H54 (cell line): ENCODE data around the gene ALKAL2.

Source experiments
- DNase-seq: peaks from one replicate; pipeline ENCODE4 v3.0.0; 2011; ENCODE audit warnings: low spot score, mixed read lengths; ENCODE audit not compliant: insufficient read length
- FAIRE-seq: peaks from 3 replicates; lab custom pipeline; 2011; peaks lifted over from hg19 to GRCh38; lab: Jason Lieb, UNC
- POLR2A ChIP-seq: IDR thresholded peaks from 2 replicates; pipeline ENCODE4 v1.6.1; 2011; ENCODE audit warnings: low read depth, mild to moderate bottlenecking, low read length

ALKAL2 gene

DNA sequence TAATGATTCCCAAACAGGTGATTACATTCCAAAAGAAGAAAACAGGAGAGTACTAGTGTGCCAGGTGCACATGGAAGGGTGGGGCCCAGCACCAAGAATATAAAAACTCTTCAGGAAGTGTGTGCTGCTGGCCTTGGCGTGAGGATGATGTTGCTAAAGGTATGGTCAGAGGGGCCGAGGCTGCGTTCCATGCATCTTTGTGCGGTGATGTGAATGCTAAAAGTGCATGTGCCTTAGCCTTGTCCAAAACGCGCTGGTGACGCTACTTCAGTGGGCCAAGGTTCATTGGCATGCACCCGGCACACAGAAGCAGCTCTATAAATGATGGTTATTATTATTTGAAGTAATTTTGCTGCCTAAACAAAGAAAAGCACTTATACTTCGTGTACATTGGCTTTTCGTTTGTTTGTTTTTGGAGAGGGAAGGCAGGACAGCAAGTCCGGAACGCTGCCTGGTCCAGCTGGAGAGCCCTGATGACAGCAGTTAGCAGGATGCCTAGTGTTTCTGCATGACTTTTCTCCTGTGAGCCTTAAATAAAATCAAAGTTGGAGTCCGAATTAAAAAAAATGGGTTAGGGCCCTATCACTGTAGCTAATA is 2.9 kb downstream of the ALKAL2 start:
- FAIRE-seq, result no peak
- DNase-seq, result no peak
- TF ChIP-seq POLR2A, result no peak

DNA sequence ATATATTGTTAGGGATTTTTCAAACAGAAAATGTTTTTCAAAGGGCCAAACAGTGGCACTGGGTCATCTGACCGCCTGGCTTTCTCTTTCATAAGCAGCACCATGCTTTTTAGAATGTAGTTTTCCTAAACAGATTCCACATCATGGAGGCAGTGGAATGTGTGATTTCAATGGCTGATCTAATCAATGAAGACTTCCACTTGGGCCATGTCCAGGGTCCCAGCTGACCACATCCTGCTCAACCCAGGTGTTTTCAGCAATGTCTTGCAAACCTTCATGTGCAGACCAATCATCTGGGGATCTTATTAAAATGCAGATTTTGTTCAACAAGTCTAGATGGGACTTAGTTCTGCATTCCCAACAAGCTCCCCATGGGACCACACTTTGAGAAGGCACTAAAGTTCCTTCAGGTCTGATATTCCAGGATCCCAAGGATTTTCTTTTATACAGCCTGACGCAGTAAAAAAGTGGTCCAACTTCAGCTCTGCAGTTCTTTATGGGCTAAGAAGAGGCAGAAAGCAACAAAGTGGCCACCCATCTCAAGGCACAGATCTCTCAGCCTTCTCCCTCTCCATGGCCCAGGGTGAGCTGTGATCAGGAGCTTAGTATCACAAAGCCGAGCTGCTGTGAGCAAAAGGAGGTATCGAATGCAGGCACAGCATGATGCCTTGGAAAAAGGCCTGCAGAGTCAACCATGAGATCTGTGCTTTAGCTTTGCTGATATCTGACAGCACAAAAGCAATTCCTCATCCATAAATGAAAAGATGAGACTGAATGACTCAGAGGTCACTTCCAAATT is 3.7 kb downstream of the ALKAL2 start:
- no peak for FAIRE-seq
- TF ChIP-seq POLR2A, result no peak
- DNase-seq, result no peak

DNA sequence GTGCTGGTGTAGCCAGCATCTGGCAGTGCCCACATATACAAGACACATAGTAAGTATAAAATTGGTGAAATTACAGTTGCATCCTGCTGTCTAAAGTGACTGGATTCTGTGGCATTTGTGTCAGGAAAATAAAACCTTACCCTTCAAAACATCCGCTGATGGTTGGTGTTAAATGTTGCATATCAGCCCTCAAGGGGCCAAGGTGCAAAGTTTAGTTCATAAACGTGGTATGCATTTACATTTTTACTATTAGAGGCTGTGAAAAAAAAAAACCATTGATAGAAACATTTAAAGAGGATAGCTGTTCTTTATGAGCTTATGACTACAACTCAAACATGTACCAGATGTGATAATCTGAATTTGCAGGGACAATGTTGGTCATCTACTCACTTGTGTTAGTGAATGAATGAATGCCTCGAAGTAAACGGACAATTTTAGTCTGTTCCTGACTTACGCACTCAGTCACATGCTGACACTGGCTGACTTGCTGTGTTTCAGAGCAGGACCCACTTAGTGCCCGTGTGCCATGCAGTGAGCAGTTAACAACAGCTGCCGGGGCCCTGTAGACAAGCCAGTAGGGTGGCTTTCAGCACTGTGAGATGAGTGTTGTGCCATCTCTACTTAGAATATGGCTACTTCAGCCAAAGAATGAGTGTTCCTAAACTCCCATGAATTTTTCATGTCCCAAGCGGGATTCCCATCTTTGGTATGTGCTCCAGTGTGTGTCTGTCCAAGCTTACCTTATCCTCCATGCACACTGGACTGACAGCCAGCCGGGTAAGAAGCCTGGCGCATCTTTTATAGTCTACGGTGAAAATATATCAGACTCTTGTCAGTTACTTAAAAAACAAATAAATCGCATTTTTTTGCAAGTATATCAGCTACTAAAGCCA is 5.3 kb downstream of the ALKAL2 start:
- no peak for DNase-seq
- no peak for TF ChIP-seq POLR2A
- FAIRE-seq, result no peak

DNA sequence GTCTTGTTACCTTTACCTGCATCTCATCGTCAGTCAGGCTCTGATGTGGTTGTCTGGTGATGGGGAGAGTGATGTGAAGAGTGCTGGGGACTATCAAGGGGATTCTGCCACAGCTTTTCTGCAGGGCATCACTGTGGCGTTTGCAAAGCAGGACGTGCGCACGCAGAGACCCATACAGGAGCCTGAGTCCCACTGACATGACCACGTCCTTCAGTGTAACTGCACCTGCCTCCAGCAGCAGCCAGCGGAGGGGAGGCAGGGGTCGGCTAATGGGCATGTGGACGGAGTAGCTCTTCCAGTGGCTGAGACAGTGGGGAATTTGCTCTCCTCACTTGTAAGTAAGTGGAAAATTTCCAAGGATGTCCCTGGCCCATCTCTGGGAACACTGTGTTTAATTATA is 6.5 kb downstream of the ALKAL2 start:
- no peak for FAIRE-seq
- no peak for TF ChIP-seq POLR2A
- DNase-seq, result no peak

DNA sequence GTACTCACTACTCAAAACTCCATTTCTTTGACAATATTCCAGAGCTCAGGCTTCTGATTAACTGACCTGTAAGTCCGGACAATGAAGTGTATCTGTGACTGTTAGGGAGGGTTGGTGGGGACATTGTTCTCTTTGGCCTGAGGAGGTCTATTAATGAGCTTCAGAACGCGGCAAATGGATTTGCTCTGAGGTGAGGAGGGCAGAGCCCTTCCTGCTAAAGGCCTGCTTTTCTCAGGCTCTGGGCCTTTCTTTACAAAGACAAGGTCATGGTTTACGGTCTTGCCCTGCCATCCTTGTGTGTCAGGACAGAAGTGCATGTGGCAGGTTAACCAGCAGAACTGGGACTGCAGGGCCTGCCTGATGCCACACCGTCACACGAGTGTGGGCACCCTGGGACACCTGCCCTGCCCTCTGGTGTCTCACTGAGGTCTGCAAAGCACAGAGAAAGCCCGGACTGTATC is 7.2 kb downstream of the ALKAL2 start:
- TF ChIP-seq POLR2A, result no peak
- FAIRE-seq (no peak), DNase-seq (no peak)

DNA sequence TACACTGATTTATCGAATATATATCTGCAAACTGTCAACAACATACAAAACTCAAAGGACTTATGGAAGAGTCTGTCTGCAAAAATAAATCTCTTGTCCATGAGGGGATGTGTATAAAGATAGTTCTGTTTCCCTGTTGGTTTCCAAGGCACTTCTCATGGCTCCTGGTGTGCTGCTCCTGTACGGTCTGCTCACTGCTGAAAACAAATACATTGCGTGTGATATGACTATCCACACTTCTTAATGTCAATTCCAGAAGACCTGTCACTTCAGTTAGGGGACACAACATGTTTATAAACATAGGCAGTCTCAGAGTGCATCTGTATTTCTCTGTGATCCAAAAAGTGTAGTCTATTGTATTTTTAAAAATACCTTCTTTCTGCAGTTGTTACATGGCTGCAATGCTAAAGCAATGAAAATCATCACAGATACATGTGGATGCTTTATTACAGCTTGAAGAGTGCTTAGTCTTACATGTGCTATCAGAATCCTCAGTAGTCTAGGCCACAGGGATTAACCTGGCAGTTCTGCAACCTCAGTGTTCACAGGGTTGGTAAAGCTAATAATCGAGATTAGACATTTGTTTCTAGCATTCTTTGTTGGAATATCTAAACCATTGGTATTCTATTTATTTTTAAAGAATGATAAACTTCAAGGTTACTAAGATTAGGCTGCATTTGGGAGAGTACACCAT is 7.8 kb downstream of the ALKAL2 start:
- no peak for TF ChIP-seq POLR2A
- no peak for FAIRE-seq

DNA sequence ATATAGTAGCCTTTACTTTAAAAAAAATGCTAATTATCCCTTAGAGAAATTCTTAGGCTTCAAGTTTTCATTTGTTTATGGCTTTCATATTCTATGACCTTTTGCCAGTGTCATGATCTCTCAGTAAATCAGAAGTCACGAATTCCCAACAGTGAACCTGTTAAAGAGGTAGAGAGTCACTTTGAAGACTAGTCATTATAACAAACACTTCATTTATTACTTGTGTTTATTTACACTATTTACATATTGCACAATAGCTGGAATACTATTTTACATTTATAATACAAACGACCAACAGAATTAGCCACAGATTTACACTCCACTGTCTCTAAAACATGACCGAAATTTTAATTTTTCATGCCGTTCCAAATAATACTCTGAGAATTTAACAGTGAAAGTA is 8.5 kb downstream of the ALKAL2 start:
- no peak for FAIRE-seq

More for the DNA sequence above, 7.8 kb downstream of the ALKAL2 start:
- no peak for DNase-seq

DNA sequence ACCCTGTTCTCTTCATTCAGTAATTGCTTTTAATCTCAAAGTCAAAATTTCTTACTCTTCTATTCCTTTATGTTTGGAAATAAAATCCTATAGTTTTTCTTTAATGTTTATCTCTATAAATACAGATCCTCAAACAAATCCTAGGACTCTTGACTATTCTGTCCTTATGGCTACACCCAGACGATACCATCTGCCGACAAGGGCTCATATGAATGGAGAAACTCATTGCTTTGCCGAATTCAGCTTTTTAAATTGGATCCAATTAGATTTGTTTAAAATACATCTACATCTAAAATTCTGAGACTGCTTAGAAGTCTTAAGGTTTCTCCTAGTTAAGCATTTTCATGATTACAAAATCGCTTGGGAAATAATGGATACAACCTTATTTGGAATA is 9.0 kb downstream of the ALKAL2 start:
- DNase-seq, result no peak
- TF ChIP-seq POLR2A, result no peak
- FAIRE-seq, result no peak

More for the DNA sequence above, 8.5 kb downstream of the ALKAL2 start:
- DNase-seq, result no peak
- no peak for TF ChIP-seq POLR2A

DNA sequence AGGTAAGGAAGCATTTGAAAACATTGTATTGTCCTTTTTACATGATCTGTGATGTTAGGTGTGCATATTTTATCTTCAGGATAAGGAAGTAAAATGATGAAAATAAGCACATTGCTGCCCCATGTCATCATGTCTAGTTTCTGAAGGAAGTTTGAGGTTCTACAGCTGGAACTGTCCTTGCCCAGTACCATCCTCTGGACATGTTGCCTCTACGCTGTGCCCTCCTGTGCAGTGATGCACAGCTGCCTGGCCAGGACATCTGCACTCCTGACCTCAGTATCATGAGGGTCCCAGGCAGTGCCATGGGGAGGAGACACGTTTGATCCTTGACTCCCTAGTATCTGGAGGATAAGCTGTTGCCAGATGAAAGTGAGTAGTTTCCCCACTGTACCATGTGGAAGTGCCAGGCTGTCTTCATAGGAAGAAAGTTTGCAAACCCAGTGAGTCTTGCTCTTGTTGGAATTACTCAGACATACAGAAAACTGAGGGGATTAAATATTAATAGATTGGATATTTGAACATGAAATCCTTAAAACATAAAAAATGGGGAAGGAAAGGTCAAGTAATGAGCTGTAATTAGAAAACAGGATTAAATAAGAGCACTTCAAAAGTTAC is 9.5 kb downstream of the ALKAL2 start:
- FAIRE-seq (no peak), DNase-seq (no peak)
- no peak for TF ChIP-seq POLR2A

DNA sequence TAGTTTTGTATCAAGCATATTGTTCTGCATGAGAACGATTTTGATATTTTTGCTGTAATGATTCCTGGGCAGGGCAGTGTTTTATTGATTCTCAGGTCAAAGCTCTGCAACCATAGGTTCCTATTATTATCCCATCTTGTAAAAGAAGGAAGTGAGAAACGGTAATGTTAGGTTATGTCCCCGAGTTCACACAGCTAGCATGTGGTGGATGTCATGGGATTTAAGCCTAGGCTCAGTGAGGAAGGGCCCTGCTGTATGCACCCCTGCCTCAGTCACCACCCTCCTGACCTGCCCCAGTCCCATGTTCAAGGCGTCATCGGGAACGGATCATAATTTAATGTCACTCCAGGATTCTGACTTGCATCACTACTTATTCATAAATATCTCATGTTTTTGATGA is 12.4 kb downstream of the ALKAL2 start:
- no peak for TF ChIP-seq POLR2A
- DNase-seq (no peak), FAIRE-seq (no peak)

DNA sequence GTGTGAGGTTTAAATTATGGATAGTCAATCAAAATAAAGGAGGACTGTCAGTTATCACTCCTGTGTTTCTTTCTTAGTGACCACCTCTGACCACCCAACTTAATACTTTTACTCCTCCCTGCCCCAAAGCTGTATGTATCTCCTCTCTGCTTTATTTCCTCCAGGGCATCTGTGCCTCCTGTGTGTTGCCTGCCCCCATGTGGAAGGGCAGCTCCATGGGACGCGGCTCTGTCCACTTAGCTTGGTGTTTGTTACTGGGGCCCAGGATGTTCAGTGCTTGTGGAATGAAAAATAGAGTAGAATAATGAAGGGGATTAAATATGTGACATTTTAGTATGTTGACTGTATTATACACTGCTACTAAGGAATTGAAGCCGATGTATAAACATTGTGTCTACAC is 13.4 kb downstream of the ALKAL2 start:
- no peak for TF ChIP-seq POLR2A
- DNase-seq, result no peak
- FAIRE-seq, result no peak

DNA sequence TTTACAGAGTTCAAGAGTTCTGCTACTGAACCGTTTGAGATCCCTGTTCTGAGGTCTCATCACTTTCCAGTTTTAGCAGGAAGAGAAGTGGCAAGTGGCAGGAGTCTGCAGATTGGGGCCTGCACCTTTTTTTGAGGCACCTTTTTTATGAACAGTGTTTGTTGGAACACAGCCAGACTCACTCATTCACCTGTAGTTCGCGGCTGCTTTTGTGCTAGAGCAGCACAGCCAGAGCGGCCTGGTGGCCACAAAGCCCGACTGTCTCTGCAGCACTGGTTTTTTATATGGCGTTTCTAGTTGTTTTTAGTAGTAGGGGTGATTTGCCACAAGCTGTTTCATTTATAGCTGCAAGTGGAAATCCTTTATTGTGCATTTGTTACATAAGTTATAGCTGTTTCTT is 14.6 kb downstream of the ALKAL2 start:
- FAIRE-seq (no peak), DNase-seq (no peak)
- TF ChIP-seq POLR2A, result no peak

DNA sequence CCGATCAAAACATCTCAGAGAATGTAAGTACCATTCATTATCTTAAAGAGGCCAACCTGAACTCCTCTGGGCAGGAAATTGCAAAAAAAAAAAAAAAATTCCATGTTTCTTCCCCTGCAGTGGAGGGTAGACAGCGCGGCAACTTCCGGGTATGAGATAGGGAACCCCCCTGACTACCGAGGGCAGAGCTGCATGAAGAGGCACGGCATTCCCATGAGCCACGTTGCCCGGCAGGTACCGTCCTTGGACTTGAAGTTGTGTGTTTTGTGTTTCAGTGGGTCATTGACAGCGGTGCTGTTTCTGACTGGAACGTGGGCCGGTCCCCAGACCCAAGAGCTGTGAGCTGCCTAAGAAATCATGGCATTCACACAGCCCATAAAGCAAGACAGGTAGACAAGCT is 16.0 kb downstream of the ALKAL2 start:
- no peak for DNase-seq
- no peak for TF ChIP-seq POLR2A
- no peak for FAIRE-seq

DNA sequence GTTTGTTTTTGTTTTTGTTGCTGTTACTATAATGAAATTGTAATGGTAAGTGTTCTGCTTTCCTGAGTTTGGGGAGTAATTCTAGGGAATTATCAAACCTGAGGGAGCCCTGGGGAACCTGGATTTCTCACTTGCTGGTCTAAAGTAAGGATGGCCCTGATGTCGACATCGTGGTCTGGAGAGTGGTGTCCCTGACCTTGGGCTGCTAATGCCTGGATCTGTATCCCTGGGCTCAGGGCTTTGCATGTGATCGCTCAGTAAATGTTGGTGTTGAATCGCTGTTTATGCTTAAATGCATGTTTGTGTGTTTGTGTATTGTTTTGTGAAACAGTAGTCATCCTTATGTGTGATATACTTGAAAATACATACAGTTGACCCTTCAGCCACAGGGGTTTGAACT is 17.0 kb downstream of the ALKAL2 start:
- FAIRE-seq, result no peak
- no peak for TF ChIP-seq POLR2A
- DNase-seq, result no peak
